ENCODE data around the gene SULT1B1. TPM values are rescaled to one million over a fixed set of nuclear protein-coding genes. Genes with fewer than 3 reads are reported as not detected.

The SULT1B1 gene
- total RNA-seq, 1 experiment from 2014 or later: 0.04 TPM

GRCh38 chr4:69800599-69800998 is 40.2 kb upstream of the SULT1B1 start:
- DNase-seq (ENCODE audit: low spot score) (no peak), ATAC-seq (no peak)
- H3K27me3 Mint-ChIP-seq (ENCODE audit: low read depth): no peaks in the 10 kb centered on the region
- no peaks in the 10 kb centered on the region for H3K4me1 Mint-ChIP-seq
- no peak overlapping the region for H3K27ac Mint-ChIP-seq
- TF ChIP-seq MXD4 (CRISPR knock-in tag; IDR thresholded peaks at IDR 0.05; ENCODE audit: borderline replicate concordance) (no peak), HMGXB4 (CRISPR knock-in tag; IDR thresholded peaks at IDR 0.05) (no peak), GRHL2 (CRISPR knock-in tag; IDR thresholded peaks at IDR 0.05; ENCODE audit: insufficient replicate concordance, severe bottlenecking) (no peak), ZBTB43 (CRISPR knock-in tag; IDR thresholded peaks at IDR 0.05) (no peak), E2F5 (CRISPR knock-in tag; IDR thresholded peaks at IDR 0.05) (no peak), USF1 (CRISPR knock-in tag; IDR thresholded peaks at IDR 0.05) (no peak), E2F1 (CRISPR knock-in tag; IDR thresholded peaks at IDR 0.05) (no peak), MAX (CRISPR knock-in tag; IDR thresholded peaks at IDR 0.05) (no peak), NR1H2 (CRISPR knock-in tag; IDR thresholded peaks at IDR 0.05) (no peak), RORB (CRISPR knock-in tag; IDR thresholded peaks at IDR 0.05) (no peak), ZSCAN18 (CRISPR knock-in tag; IDR thresholded peaks at IDR 0.05) (no peak), JUN (CRISPR knock-in tag; IDR thresholded peaks at IDR 0.05) (no peak), EMX1 (CRISPR knock-in tag; IDR thresholded peaks at IDR 0.05) (no peak), TP53 (CRISPR knock-in tag; IDR thresholded peaks at IDR 0.05) (no peak)
- CTCF ChIA-PET: no interaction called here
- no peak overlapping the region for H3K4me3 Mint-ChIP-seq
- H3K9me3 Mint-ChIP-seq: no peaks in the 10 kb centered on the region
- H3K36me3 Mint-ChIP-seq: no peaks in the 10 kb centered on the region
- POLR2A ChIA-PET: no interaction called here

GRCh38 chr4:69799337-69799736 is 38.9 kb upstream of the SULT1B1 start:
- no peak overlapping the region for H3K27ac Mint-ChIP-seq
- ATAC-seq (peak; percentile 52), DNase-seq (ENCODE audit: low spot score) (no peak)
- no peak overlapping the region for H3K4me3 Mint-ChIP-seq
- no peaks in the 10 kb centered on the region for H3K9me3 Mint-ChIP-seq
- no peaks in the 10 kb centered on the region for H3K36me3 Mint-ChIP-seq
- CTCF ChIA-PET: no interaction called here
- TF ChIP-seq SOX15 (CRISPR knock-in tag; IDR thresholded peaks at IDR 0.05) (no peak), ZMAT4 (CRISPR knock-in tag; IDR thresholded peaks at IDR 0.05) (no peak), IRF1 (CRISPR knock-in tag; IDR thresholded peaks at IDR 0.05) (no peak), SMAD4 (CRISPR knock-in tag; IDR thresholded peaks at IDR 0.05) (no peak), CDX4 (CRISPR knock-in tag; IDR thresholded peaks at IDR 0.05; ENCODE audit: borderline replicate concordance) (no peak), ZNF416 (CRISPR knock-in tag; IDR thresholded peaks at IDR 0.05) (no peak)
- H3K4me1 Mint-ChIP-seq: no peaks in the 10 kb centered on the region
- no peaks in the 10 kb centered on the region for H3K27me3 Mint-ChIP-seq (ENCODE audit: low read depth)
- POLR2A ChIA-PET: no interaction called here

Measured in WTC11 (cell line).